SU-DHL-6 (cell line): Measurements from ENCODE around the gene WWC1.

Source experiments
- CTCF ChIP-seq: fragments of 200-600 bp; sonication (generic); IDR thresholded peaks from one replicate; pipeline ENCODE4 v1.5.1; 2017; ENCODE audit warnings: antibody characterized with exemption, mild to moderate bottlenecking, low read length, moderate library complexity; ENCODE audit not compliant: insufficient read depth, poor library complexity, severe bottlenecking
- EZH2phosphoT487 ChIP-seq: fragments of 200-600 bp; sonication (generic), shearing (Covaris generic); conservative IDR thresholded peaks from 2 replicates; pipeline ENCODE4 v1.6.1; 2018; ENCODE audit warnings: mild to moderate bottlenecking, antibody characterized with exemption, low read length, moderate library complexity, mixed read lengths

DNA sequence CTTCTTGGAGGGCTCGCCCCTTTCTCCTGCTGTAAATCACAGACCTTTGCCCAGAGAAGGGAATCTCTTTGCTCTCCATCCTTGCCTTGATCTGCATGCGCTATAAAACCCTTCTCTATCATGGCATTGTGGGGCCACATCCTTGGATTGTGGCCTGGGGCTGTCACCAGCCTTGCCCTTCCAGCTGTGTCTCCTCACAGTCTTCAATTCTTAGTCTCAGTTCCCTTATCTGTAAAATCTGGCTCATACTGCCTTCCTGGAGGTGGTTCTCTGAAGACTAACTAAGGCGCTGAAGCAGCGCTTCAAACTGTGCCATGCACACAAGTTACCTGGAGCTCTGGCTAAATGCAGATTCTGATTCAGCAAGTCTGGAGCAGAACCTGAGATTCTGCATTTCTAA, 141.5 kb downstream of the WWC1 start:
- TF ChIP-seq CTCF = no peak
- no peak for TF ChIP-seq EZH2phosphoT487
